WI38 (cell line): ENCODE measurements around the gene B4GALT2.

ENCODE experiments used
- H3K4me3 ChIP-seq: 2 replicates; pipeline ENCODE4 v1.5.1; 2011; ENCODE audit warnings: low read depth, mild to moderate bottlenecking, control low read depth, low read length
- TF ChIP-seq, protein P1 (sequence below): IDR thresholded peaks from 2 replicates; pipeline ENCODE4 v1.5.1; 2012; ENCODE audit warnings: low read depth, mild to moderate bottlenecking, control low read depth, low read length

B4GALT2 gene

DNA sequence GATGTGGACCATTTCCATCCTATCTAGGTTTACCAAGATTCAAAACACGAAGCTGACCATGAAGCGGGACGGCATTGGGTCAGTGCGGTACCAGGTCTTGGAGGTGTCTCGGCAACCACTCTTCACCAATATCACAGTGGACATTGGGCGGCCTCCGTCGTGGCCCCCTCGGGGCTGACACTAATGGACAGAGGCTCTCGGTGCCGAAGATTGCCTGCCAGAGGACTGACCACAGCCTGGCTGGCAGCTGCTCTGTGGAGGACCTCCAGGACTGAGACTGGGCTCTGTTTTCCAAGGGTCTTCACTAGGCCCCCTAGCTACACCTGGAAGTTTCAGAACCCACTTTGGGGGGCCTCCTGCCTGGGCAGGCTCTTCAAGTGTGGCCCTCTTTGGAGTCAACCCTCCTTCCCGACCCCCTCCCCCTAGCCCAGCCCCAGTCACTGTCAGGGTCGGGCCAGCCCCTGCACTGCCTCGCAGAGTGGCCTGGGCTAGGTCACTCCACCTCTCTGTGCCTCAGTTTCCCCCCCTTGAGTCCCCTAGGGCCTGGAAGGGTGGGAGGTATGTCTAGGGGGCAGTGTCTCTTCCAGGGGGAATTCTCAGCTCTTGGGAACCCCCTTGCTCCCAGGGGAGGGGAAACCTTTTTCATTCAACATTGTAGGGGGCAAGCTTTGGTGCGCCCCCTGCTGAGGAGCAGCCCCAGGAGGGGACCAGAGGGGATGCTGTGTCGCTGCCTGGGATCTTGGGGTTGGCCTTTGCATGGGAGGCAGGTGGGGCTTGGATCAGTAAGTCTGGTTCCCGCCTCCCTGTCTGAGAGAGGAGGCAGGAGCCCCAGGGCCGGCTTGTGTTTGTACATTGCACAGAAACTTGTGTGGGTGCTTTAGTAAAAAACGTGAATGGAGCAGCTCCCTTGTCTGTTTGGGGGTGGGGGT, 11.5 kb downstream of the B4GALT2 start:
- peak overlapping the region; percentile 60 for H3K4me3 ChIP-seq
- TF ChIP-seq, protein P1, sequence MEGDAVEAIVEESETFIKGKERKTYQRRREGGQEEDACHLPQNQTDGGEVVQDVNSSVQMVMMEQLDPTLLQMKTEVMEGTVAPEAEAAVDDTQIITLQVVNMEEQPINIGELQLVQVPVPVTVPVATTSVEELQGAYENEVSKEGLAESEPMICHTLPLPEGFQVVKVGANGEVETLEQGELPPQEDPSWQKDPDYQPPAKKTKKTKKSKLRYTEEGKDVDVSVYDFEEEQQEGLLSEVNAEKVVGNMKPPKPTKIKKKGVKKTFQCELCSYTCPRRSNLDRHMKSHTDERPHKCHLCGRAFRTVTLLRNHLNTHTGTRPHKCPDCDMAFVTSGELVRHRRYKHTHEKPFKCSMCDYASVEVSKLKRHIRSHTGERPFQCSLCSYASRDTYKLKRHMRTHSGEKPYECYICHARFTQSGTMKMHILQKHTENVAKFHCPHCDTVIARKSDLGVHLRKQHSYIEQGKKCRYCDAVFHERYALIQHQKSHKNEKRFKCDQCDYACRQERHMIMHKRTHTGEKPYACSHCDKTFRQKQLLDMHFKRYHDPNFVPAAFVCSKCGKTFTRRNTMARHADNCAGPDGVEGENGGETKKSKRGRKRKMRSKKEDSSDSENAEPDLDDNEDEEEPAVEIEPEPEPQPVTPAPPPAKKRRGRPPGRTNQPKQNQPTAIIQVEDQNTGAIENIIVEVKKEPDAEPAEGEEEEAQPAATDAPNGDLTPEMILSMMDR: no peak

DNA sequence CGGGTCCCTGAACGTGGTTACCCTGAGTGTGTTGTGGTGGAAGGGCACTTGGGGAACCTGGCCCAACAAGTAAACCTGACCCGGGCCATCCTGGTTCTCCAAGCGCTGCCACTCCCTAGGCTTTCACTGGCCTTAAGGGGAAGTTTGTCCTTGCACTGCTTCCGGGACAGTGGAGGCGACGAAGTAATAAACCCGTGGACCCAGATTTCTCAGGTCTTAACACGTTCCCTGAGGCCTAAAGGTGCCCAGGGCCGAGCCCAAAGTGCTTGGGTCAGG, 12.1 kb downstream of the B4GALT2 start:
- TF ChIP-seq, protein P1: no peak
- H3K4me3 ChIP-seq: peak overlapping the region; percentile 60

DNA sequence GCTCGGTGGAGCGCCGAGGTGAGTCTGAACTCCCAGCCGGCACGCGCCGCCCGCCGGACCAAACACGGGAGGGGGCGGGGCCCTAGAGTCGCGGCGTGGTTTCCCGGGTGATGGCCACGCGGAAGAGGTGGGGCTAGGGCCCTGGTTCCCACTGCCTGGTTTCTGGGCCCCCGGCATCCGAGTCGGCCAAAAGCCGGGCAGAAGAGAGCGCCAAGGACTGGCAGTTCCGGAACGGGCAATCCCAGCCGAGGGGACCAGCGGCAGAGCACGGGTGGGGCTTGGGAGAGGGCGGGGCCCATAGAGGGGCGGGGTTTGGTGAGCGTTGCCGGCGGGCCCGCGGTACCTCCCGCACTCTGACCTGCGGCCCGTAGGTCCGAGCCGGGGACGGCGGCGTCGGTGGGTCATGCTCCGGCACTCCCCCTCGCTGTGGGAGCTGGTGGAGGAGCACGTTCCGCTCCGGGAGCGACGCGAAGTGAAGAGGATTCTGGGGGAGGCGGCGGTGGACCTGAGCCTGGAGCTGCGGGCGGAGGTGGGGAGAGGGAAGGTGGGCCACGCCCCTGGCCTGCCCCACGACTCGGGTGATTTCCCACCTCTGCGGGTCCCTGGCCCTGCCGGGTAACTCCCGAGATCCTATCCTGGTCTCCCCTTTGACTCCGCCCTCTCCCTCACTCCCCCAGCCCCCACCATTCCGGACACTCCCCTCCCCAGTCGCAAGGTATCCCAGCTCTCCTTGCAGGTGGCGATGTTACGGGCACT, 12.6 kb downstream of the B4GALT2 start, which contains the start of gene CCDC24:
CCDC24 (plus strand) TSS at position 124 of the 756 bp plus-strand sequence; CDS start at position 404, 280 bp downstream.
- TF ChIP-seq, protein P1: no peak
- H3K4me3 ChIP-seq: peak within 1 kb of the TSS; percentile 60

DNA sequence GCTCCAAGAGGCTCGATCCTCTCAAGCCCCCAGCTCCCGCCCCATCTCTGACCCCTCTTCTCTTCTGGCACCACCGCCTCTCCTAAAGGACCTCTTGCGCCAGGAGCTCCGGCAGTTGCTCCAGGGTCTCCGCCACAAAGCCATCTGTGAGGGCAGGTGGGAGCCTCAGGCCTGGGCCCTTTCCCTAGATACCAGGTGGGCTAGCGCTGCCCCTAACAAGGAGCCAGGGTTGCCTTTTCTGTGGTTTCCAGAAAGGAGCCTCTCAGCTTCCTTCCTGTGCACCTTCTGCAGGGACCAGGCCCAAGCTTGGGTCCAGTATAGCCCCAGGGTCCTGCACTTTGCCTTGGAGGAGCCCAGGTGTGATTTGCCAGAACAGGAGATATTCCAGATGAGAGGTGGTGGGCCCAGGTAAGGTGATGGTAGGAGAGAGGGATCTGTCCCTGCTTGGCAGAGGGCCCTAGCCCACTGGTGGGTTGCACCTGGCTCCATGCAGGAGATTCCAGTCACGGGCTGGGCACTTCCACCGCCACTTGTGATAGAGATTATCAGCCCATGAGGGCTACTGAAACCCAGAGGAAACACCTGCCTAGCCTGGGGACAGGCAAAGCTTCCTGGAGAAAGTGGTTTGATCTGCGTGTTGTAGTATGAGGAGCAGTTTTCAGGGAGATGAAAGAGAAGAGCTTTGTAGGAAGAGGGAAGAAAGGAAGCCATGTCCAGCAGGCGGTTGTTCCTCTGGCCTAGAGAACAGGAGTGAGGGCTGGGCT, 13.4 kb downstream of the B4GALT2 start:
- peak overlapping the region; percentile 60 for H3K4me3 ChIP-seq
- TF ChIP-seq, protein P1: no peak

DNA sequence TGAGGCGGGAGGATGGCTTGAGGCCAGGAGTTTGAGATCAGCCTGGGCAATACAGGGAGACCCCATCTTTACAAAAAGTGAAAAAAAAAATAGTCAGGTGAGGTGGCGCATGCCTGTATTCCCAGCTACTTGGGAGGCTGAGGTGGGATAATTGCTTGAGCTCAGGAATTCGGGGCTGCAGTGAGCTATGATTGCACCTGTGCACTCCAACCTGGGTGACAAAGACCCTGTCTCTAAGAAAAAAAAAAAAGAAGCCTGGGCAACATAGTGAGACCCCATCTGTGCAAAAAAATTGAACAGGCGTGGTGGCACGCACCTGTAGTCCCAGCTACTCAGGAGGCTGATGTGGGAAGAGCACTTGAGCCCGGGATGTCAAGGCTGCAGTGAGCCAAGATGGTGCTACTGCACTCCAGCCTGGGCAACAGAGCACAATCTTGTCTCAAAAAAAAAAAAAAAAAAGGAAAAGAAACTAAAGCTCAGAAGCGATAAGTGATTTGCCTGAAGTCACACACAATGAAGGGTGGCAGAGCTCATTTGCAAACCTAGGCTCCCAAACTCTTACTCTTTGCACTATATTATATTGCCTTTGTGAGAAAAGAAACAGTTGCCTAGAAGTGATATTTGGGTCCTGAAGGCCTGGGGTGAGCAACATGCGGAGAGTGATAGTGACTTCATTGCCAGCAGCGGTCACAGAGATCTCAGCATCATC, 14.3 kb downstream of the B4GALT2 start:
- H3K4me3 ChIP-seq: no peak overlapping the region
- TF ChIP-seq, protein P1: no peak

DNA sequence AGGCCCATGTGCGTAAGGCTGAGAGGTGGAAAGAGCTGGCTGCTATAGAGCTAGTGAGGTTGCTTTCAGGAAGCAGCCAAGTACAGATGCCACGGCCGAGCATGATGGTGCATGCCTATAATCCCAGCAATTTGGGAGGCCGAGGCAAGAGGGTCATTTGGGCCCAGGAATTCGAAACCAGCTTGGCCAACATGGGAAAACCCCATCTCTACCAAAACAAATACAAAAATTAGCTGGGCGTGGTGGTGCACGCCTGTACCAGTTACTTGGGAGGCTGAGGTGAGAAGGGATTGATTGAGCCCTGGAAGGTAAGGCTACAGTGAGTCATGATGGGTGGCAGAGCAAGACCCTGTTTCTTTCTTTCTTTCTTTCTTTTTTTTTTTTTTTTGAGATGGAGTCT, 15.1 kb downstream of the B4GALT2 start:
- H3K4me3 ChIP-seq: no peak overlapping the region
- TF ChIP-seq, protein P1: no peak
